NT2/D1 (cell line): ENCODE results near the gene ARAP2.

Experiments used
- SUZ12 ChIP-seq: IDR thresholded peaks from 2 replicates; pipeline ENCODE4 v1.6.1; 2011; ENCODE audit not compliant: insufficient read length, insufficient read depth; ENCODE audit errors: extremely low read depth
- YY1 ChIP-seq: IDR thresholded peaks from 2 replicates; pipeline ENCODE4 v1.6.1; 2011; ENCODE audit not compliant: insufficient read length, insufficient read depth
- ZNF274 ChIP-seq: IDR thresholded peaks from 2 replicates; pipeline ENCODE4 v1.6.1; 2011; ENCODE audit warnings: mild to moderate bottlenecking, low read depth, low read length

DNA sequence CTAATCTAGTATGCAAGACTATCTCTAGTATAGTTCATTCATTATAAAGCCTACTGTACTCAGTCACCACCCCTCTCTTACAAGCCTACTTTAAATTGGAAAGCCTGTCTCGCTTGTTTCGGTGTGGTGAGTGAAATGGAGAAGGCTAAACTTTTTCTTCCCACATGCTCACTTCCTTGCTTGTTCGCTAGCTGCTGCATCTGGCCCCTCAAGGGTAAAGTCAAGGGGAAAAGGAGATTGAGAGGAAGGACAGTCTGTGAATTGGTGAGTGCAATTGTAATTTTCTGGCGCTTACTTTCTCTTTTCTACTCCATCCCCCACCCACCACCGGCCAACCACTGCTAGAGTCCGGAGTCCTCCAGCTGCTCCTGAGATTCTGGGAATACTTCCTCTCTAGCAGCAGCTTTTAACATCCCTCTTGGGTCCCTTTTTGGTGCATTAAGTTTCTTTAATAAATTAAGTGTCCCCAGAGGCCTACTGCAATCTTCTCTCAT, 12.1 kb upstream of the ARAP2 start:
- no peak for TF ChIP-seq ZNF274
- no peak for TF ChIP-seq YY1
- no peak for TF ChIP-seq SUZ12
